K562 (cell line): ENCODE data around the gene C2. TPM values are rescaled to one million over a fixed set of nuclear protein-coding genes. Genes with fewer than 3 reads are reported as not detected.

ENCODE experiments used
- ARID4B ChIP-seq: sonication (generic); formaldehyde crosslinking; IDR thresholded peaks from 2 replicates; pipeline ENCODE4 v1.8.0; 2022; ENCODE audit warnings: mild to moderate bottlenecking, missing genetic modification reagents
- BRF2 ChIP-seq: IDR thresholded peaks from 3 replicates; pipeline ENCODE4 v1.6.1; 2011; ENCODE audit warnings: borderline replicate concordance, mild to moderate bottlenecking; ENCODE audit not compliant: insufficient read length, insufficient read depth
- CBX1 ChIP-seq: sonication (generic); IDR thresholded peaks from 2 replicates; pipeline ENCODE4 v1.6.1; 2016; ENCODE audit warnings: antibody characterized with exemption, low read depth, mild to moderate bottlenecking
- FOS ChIP-seq: IDR thresholded peaks from 3 replicates; pipeline ENCODE4 v1.6.1; 2011; ENCODE audit not compliant: insufficient read length; ENCODE audit errors: extremely low read depth
- GABPA ChIP-seq: fragments of 200-800 bp; sonication (Bioruptor generic); conservative IDR thresholded peaks from 2 replicates; pipeline ENCODE4 v1.6.1; 2016; ENCODE audit warnings: low read depth, missing genetic modification characterization, missing compliant biosample characterization
- GABPB2 ChIP-seq: fragments of 250-450 bp; sonication (Bioruptor Pico); conservative IDR thresholded peaks from 2 replicates; pipeline ENCODE4 v1.5.1; 2021; ENCODE audit warnings: mild to moderate bottlenecking
- MBD1 ChIP-seq: fragments of 250-450 bp; sonication (Bioruptor Pico); IDR thresholded peaks from 2 replicates; pipeline ENCODE4 v1.8.0; 2022; ENCODE audit warnings: inconsistent platforms
- NR0B1 ChIP-seq: fragments of 450-650 bp; IDR thresholded peaks from one replicate; pipeline ENCODE4 v1.6.1; 2018; ENCODE audit warnings: mild to moderate bottlenecking, moderate library complexity; ENCODE audit not compliant: partially characterized antibody
- PURB ChIP-seq: sonication (generic); formaldehyde crosslinking; IDR thresholded peaks from 2 replicates; pipeline ENCODE4 v1.9.0; 2021; ENCODE audit warnings: low read depth, mild to moderate bottlenecking, missing genetic modification reagents
- SMAD1 ChIP-seq: fragments of 150-350 bp; IDR thresholded peaks from 2 replicates; pipeline ENCODE4 v1.6.1; 2014; ENCODE audit warnings: low read length, low read depth; ENCODE audit not compliant: partially characterized antibody
- USF1 ChIP-seq: sonication (generic); formaldehyde crosslinking; IDR thresholded peaks from 2 replicates; pipeline ENCODE4 v1.9.0; 2022; ENCODE audit warnings: mild to moderate bottlenecking, missing genetic modification reagents
- USF2 ChIP-seq: sonication (generic); formaldehyde crosslinking; IDR thresholded peaks from 2 replicates; pipeline ENCODE4 v1.5.0; 2020; ENCODE audit warnings: missing genetic modification reagents
- ZC3H4 ChIP-seq: sonication (generic); formaldehyde crosslinking; IDR thresholded peaks from 2 replicates; pipeline ENCODE4 v1.9.0; 2021; ENCODE audit warnings: missing genetic modification reagents, borderline replicate concordance
- ZNF274 ChIP-seq: IDR thresholded peaks from 2 replicates; pipeline ENCODE4 v1.6.1; 2011; ENCODE audit warnings: low read depth, mild to moderate bottlenecking, low read length, moderate library complexity, borderline replicate concordance
- ZNF512 ChIP-seq: IDR thresholded peaks from 2 replicates; pipeline ENCODE4 v1.6.1; 2016; ENCODE audit warnings: missing genetic modification characterization, missing compliant biosample characterization
- polyA plus RNA-seq, 8 experiments: library from polyadenylated mRNA; depleted of rRNA in 4 of 8; stranded (reverse) in 5 of 8; unstranded in 3 of 8; fragments of >200 nt; fragmentation: Nextera tagmentation in 2 of 8; fragmentation: Illumina TruSeq in 1 of 8; extraction: Ambion mirVana in 2 of 8; extraction: Trizol in 1 of 8; gene quantifications; 2 replicates each; pipeline versions ENCODE4 v1.2.1 to v1.2.3, GENCODE V29; 2011 to 2014; ENCODE audit warnings: inconsistent platforms in 1 of 8, missing spikeins in 1 of 8
- total RNA-seq, 7 experiments: library from RNA; depleted of rRNA in 6 of 7; stranded (reverse); fragments of >200 nt in 6 of 7; fragmentation: Illumina TruSeq in 2 of 7; extraction: Trizol in 2 of 7; gene quantifications; 2 replicates each; pipeline versions ENCODE4 v1.2.1 to v1.2.3, GENCODE V29; 2011 to 2021; ENCODE audit warnings: low replicate concordance in 1 of 7

C2 gene
- total and polyA plus RNA-seq, 9 of the 15 experiments (the other 6 are each of a cell fraction or from before 2014, with no cell fraction given), result 0.05 to 1.1 (median 0.39) TPM; not detected in 1

- TF ChIP-seq ZC3H4 (no peak), GABPB2 (0 out of 2 replicates have a peak, but pooled peaks have one; percentile 42), NR0B1 (no peak), GABPA (tag) (no peak), BRF2 (no peak), MBD1 (CRISPR knock-in tag) (no peak), USF1 (peak; percentile 66), ZNF274 (no peak), ZNF512 (tag) (no peak), PURB (CRISPR knock-in tag) (no peak), CBX1 (no peak), FOS (no peak), USF2 (CRISPR knock-in tag) (no peak), SMAD1 (no peak), ARID4B (peak; percentile 81; the same call in 1 of the 2 replicates)
Observed at GRCh38 chr6:31900917-31901414, 26.6 kb upstream of the C2 start (continued).
